ENCODE measurements around the gene ETFA.

ETFA gene

DNA sequence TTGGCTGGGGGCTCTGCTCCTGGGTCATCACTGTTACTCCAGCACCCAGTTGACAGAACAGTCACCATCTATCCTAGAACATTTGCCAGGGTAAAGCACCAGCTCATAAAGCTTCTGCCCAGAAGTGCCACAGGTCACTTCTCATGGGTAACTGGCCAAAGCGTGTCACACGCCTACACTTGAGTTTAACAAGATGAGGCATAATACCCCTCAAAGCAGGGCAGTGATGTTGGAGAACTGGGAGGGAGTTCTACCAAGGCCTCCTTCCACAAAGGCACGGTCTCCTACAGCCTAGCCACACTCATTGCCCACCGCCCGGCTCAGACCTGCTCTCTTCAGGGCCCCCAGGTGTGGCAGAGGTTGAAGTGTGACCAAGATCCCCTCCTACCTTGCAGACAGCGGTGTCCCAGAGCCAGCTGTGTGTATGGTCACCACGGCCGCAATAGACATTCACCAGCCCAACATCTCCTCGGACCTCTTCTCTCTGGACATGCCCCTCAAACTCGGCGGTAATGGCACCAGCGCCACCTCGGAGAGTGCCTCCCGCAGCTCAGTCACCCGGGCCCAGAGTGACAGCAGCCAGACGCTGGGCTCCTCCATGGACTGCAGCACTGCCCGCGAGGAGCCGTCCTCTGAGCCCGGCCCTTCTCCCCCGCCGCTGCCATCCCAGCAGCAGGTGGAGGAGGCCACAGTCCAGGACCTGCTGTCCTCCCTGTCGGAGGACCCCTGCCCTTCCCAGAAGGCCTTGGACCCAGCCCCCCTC lies 107.7 kb downstream of the ETFA start:
- H3K27ac Mint-ChIP-seq, result no peak overlapping the region
- H3K27me3 Mint-ChIP-seq (ENCODE audit: low read depth), result peaks cover 35% of the 10 kb centered on the region

DNA sequence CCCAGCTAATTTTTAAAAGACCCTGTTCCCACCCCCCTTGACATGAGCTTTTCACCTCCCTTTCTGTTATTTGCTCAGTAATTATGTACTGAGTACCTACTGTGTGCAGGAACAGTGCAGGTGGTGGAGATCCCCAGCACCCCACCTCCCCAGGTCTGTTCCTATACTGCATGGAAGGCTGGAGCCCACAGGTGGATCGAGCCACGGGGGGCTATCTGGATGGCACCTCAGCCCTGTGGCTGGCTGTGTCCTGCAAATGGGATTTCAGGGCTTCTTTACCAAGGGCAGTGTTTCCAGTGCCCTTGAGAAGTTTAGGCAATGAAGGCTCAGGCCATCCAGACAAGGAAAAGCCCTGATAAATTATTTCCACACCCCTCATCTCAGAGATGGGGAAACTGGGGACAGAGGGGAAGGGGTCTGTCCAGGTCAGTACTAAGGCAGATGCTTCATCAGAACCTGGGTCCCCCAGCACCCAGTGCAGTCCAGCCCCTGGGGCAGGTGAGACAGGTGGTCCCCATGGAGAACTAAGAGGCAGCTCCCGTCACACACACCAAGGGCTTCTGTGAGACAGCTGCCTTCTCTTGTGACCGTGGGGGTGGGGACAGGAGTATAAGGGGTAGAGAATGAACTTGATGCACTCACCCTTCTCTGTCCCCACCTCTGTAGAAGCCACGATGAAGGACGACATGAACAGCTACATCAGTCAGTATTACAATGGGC lies 109.6 kb downstream of the ETFA start:
- TF ChIP-seq, protein P1, sequence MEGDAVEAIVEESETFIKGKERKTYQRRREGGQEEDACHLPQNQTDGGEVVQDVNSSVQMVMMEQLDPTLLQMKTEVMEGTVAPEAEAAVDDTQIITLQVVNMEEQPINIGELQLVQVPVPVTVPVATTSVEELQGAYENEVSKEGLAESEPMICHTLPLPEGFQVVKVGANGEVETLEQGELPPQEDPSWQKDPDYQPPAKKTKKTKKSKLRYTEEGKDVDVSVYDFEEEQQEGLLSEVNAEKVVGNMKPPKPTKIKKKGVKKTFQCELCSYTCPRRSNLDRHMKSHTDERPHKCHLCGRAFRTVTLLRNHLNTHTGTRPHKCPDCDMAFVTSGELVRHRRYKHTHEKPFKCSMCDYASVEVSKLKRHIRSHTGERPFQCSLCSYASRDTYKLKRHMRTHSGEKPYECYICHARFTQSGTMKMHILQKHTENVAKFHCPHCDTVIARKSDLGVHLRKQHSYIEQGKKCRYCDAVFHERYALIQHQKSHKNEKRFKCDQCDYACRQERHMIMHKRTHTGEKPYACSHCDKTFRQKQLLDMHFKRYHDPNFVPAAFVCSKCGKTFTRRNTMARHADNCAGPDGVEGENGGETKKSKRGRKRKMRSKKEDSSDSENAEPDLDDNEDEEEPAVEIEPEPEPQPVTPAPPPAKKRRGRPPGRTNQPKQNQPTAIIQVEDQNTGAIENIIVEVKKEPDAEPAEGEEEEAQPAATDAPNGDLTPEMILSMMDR (IDR thresholded peaks at IDR 0.05; ENCODE audit: unreplicated experiment in 3 of 3), result no peak
- peaks cover 6% of the 10 kb centered on the region for H3K4me1 Mint-ChIP-seq
- H3K27ac Mint-ChIP-seq, result no peak overlapping the region

More for the DNA sequence above, 107.7 kb downstream of the ETFA start:
- TF ChIP-seq, protein P1 (IDR thresholded peaks at IDR 0.05; ENCODE audit: unreplicated experiment in 3 of 3), result no peak
- no peak overlapping the region for H3K4me3 Mint-ChIP-seq
- no peaks in the 10 kb centered on the region for H3K9me3 Mint-ChIP-seq
- peaks cover 21% of the 10 kb centered on the region for H3K36me3 Mint-ChIP-seq (ENCODE audit: low read depth)
- peaks cover 9% of the 10 kb centered on the region for H3K4me1 Mint-ChIP-seq

DNA sequence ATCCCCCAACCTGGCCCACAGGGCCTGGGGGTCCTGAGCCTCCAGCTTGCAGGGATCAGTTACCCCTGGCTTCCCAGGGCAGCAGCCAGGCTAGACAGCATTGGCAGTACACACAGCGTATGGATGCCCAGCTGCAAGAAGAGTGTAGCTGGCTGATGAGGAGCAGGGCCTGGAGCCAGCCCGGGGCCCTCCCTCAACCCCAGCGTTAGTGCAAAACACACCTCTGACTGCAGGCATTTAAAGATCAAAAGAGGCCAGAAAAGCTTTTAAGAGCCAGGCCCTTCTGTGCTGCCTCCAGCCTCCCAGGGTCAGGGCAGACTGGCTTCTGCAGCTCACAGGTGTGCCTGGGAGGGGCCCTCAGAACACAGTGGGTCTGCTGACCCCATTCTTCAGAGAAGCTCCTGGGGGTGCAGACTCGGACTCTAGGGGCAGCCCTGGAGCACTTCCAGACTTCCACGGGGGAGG lies 110.6 kb downstream of the ETFA start:
- Mint-ChIP-seq H3K27me3 (ENCODE audit: low read depth) (peaks cover 49% of the 10 kb centered on the region), H3K4me1 (peaks cover 13% of the 10 kb centered on the region), H3K27ac (no peak overlapping the region), H3K36me3 (ENCODE audit: low read depth) (peaks cover 12% of the 10 kb centered on the region), H3K4me3 (no peak overlapping the region), H3K9me3 (no peaks in the 10 kb centered on the region)
- TF ChIP-seq, protein P1 (IDR thresholded peaks at IDR 0.05; ENCODE audit: unreplicated experiment in 3 of 3), result no peak

More for the DNA sequence above, 109.6 kb downstream of the ETFA start:
- no peaks in the 10 kb centered on the region for H3K9me3 Mint-ChIP-seq
- H3K36me3 Mint-ChIP-seq (ENCODE audit: low read depth), result peaks cover 12% of the 10 kb centered on the region
- H3K27me3 Mint-ChIP-seq (ENCODE audit: low read depth), result peaks cover 44% of the 10 kb centered on the region
- H3K4me3 Mint-ChIP-seq, result no peak overlapping the region

DNA sequence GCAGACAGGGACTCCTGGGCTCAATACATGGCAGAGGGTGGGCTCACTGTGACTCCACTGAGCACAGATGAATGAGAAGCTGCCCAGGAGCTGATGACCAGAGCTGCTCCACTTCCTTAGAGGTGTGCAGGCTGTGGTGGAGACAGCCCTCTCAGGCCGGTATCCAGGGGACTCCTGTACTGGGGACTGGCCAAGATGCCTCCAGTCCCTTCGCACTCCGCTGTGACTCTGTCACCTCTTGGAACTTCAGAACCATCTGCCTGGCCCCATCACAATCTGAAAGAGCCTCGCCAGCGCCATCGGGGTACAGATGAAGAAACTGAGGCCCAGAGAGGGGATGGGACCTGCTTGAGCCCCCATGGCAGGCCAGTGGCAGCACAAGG lies 111.2 kb downstream of the ETFA start:
- H3K36me3 Mint-ChIP-seq (ENCODE audit: low read depth), result peaks cover 12% of the 10 kb centered on the region
- H3K9me3 Mint-ChIP-seq, result no peaks in the 10 kb centered on the region
- TF ChIP-seq, protein P1 (IDR thresholded peaks at IDR 0.05; ENCODE audit: unreplicated experiment in 3 of 3), result no peak
- peaks cover 13% of the 10 kb centered on the region for H3K4me1 Mint-ChIP-seq
- peaks cover 54% of the 10 kb centered on the region for H3K27me3 Mint-ChIP-seq (ENCODE audit: low read depth)
- no peak overlapping the region for H3K27ac Mint-ChIP-seq
- no peak overlapping the region for H3K4me3 Mint-ChIP-seq

GRCh38 chr15:76199106-76200082 lies 111.9 kb downstream of the ETFA start:
- no peaks in the 10 kb centered on the region for H3K9me3 Mint-ChIP-seq
- H3K27ac Mint-ChIP-seq, result no peak overlapping the region
- TF ChIP-seq, protein P1 (IDR thresholded peaks at IDR 0.05; ENCODE audit: unreplicated experiment in 3 of 3), result no peak
- peaks cover 11% of the 10 kb centered on the region for H3K36me3 Mint-ChIP-seq (ENCODE audit: low read depth)
- no peak overlapping the region for H3K4me3 Mint-ChIP-seq
- H3K4me1 Mint-ChIP-seq, result peaks cover 13% of the 10 kb centered on the region
- H3K27me3 Mint-ChIP-seq (ENCODE audit: low read depth), result peaks cover 61% of the 10 kb centered on the region

Measured in nephron (organoid).